ENCODE measurements around the gene ZNF408.

The ZNF408 gene

DNA sequence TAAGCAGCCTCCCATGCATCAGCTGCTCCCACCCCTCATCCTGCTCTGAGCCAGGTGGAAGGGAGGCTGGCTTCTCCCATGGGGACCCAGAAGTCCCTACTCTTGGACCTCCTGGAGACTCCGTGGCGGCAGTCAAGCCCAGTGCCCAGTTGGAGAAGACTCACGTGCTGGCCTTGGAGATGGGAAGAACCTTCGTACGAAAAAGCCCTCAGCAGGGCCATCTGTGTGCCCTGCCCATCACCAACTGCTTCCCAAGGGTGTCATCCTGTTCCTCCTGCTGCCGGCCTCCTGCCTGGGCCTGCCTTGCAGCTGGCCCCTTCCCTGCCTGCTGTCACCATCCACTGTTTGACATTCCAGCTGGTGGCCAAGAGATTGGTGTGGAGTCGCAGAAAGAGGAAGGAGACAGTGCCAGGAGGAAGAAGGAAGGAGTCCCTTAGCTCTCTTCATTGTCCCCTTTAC is 28.4 kb upstream of the ZNF408 start:
- H3K27me3 ChIP-seq: no peaks in the 10 kb centered on the region; a peak in 1 of 22 replicates
- peak overlapping the region; percentile 92 to 100 (median 99) for H3K27ac ChIP-seq
- peak overlapping the region; percentile 11 to 77 (median 64); a peak in 18 of 20 replicates for H3K4me3 ChIP-seq
- TF ChIP-seq Cebpa-rat (IDR thresholded peaks at IDR 0.05): no peak
- no peaks in the 10 kb centered on the region for H3K9me3 ChIP-seq (replicated peaks in 1 of 11)
- H3K9ac ChIP-seq: peak overlapping the region; percentile 83 to 98 (median 93)
- H3K36me3 ChIP-seq: peaks cover 32 to 63% (median 42%) of the 10 kb centered on the region in 11 experiments
- peaks cover 84 to 97% (median 95%) of the 10 kb centered on the region in 10 experiments for H3K4me1 ChIP-seq
- no peaks in the 10 kb centered on the region for H4K20me1 ChIP-seq
- peak overlapping the region; percentile 80 to 98 (median 91) for H3K4me2 ChIP-seq

DNA sequence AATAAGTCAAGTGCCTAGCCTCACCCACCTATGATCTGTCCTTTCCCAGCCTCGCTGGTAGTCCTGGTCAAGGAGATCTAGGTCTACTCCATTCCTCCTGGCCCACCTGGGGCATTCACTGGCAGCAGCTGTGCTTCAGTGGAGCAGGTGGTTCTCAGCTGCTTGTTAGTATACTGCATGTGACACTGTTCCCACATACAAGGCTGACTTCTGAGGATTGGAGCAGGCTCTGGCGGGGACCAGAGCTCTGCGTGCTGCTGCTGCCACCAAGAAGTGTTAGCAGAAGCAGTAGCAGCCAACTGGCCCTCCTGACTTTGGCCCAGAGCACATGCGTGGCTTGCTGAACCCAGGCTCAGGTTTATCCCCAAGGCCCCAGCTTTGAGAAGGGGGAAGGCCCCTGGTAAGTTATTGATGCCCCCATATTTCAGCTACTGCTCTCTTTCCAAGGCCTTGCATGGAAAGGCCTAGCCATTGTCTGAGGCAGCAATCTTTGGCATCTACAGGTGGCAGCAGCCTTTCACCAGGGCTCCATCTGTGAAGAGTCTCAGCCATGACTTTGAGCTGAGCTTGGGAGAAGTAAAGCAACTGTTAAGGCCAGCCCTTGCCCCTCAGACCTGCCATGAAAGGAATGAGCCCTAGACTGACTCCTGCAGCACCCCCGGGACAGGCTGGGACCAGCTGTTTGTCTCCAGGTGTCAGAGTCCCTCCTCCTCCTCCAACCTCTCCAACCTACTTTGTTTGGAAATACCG is 26.9 kb upstream of the ZNF408 start:
- peaks cover 93 to 97% (median 95%) of the 10 kb centered on the region in 10 experiments for H3K4me1 ChIP-seq
- H3K9ac ChIP-seq: peak overlapping the region; percentile 69 to 98 (median 93)
- peaks cover 29 to 63% (median 36%) of the 10 kb centered on the region in 11 experiments for H3K36me3 ChIP-seq
- peak overlapping the region; percentile 92 to 100 (median 99) for H3K27ac ChIP-seq
- no peaks in the 10 kb centered on the region for H3K9me3 ChIP-seq (replicated peaks in 1 of 11)
- no peaks in the 10 kb centered on the region for H4K20me1 ChIP-seq
- H3K27me3 ChIP-seq: no peaks in the 10 kb centered on the region; a peak in 1 of 22 replicates
- peak overlapping the region in 7 of 10 experiments; percentile 2 to 77 (median 62); a peak in 8 of 20 replicates for H3K4me3 ChIP-seq
- TF ChIP-seq Cebpa-rat (IDR thresholded peaks at IDR 0.05): no peak
- H3K4me2 ChIP-seq: peak overlapping the region; percentile 80 to 98 (median 91)

DNA sequence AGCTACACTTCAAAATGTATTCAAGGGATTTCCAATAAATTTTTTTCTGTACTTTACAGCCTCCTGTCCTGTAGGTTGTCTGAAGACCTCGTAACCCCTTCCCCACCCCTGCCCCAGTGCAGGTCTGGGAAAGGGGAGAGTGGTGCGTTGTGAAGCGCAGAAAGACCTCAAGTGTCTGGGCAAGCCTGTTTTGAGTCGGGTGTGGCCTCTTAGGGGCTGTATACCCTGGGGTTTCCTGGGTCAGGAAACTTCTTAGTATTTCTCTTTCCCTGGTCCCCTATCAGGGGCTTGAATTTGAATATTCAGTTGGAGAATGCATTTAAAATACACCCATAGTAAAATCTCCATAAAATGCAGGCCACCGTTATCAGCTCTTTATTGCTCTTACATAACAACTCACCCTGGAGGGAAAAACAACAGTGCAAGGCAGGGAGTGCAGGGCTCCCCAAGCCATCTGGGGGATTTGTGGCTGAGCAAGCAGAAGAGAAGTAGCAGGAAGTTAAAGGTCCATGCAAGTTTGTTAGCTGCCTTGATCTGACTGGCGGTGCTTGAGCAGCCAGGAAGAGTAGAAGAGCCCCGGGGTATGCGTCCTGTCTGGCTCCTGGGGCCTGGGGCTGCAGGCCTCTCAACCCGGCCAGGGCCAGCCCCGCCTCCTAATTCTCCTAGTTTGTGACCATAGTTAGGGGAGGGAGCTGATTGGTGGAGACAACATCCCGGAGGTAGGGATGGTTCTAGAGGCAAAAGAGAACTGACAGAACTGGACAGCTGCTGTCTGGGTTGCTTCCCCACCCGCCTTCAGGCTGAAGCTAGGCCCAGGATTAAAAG is 26.2 kb upstream of the ZNF408 start:
- Histone ChIP-seq H3K27ac (peak overlapping the region; percentile 92 to 100 (median 99)), H3K36me3 (peaks cover 29 to 63% (median 36%) of the 10 kb centered on the region in 11 experiments), H3K9me3 (replicated peaks in 1 of 11) (no peaks in the 10 kb centered on the region), H3K4me3 (peak overlapping the region in 7 of 10 experiments; percentile 2 to 77 (median 62); a peak in 8 of 20 replicates), H3K9ac (peak overlapping the region; percentile 69 to 98 (median 93)), H3K4me1 (peaks cover 85 to 97% (median 92%) of the 10 kb centered on the region in 10 experiments), H3K27me3 (no peaks in the 10 kb centered on the region; a peak in 1 of 22 replicates), H3K4me2 (peak overlapping the region; percentile 80 to 98 (median 91)), H4K20me1 (no peaks in the 10 kb centered on the region)
- peak in 2 of 11 experiments; percentile 47 to 64; a peak in 2 of 22 replicates for TF ChIP-seq Cebpa-rat (IDR thresholded peaks at IDR 0.05)

DNA sequence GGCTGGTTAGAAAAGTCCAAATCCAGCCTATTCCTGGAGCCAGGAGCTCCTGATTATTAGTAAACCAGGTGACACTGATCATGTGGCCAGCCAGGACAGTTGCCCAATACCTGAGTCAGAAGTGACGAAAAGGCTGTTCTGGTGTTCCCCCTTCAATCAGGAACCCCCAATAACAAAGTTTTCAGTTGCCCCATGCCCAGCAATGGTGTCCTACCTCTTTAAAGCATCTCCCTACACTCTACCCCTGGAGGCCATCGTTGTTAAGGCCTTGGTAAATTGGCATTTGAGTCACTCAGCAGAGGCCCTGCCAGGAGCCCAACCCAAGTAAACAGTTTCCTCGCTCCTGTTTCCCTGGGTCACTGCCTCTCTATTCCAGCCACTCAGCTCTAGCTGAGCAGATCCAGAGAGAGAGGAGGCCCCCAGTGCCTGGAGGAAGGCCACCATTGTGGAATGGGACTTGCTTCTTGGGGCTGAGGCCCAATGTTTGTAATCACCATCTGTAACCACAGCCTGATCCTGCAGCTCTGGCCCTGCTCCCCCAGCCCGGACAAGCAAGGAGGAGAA is 25.5 kb upstream of the ZNF408 start:
- H3K4me3 ChIP-seq: peak overlapping the region in 6 of 10 experiments; percentile 1 to 77 (median 34); a peak in 10 of 20 replicates
- H3K4me2 ChIP-seq: peak overlapping the region; percentile 80 to 98 (median 91)
- H3K4me1 ChIP-seq: peaks cover 78 to 91% (median 86%) of the 10 kb centered on the region in 10 experiments
- no peaks in the 10 kb centered on the region for H4K20me1 ChIP-seq
- H3K9ac ChIP-seq: peak overlapping the region; percentile 69 to 98 (median 93)
- H3K27ac ChIP-seq: peak overlapping the region; percentile 92 to 100 (median 99)
- no peaks in the 10 kb centered on the region; a peak in 1 of 22 replicates for H3K27me3 ChIP-seq
- H3K9me3 ChIP-seq (replicated peaks in 1 of 11): no peaks in the 10 kb centered on the region
- peaks cover 33 to 63% (median 39%) of the 10 kb centered on the region in 11 experiments for H3K36me3 ChIP-seq
- TF ChIP-seq Cebpa-rat (IDR thresholded peaks at IDR 0.05): no peak

DNA sequence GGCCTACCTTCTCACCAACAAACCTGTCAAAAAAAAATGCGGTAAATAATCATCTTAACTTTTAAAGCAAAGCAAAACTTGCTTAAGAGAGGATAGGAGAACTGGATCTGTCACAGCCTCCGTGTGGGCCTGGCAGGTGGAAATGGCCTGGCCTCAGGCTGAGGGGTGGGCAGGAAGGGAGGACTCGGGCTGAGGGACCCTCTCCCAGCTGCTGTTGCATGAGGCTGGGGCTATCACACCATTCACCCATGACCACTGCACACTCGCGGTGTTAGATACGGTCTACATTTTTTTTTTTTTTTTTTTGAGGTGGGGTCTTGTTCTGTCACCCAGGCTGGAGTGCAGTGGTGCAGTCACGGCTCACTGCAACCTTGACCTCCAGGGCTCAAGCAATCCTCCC is 24.9 kb upstream of the ZNF408 start:
- TF ChIP-seq Cebpa-rat (IDR thresholded peaks at IDR 0.05): no peak
- peak overlapping the region in 5 of 10 experiments; percentile 4 to 25 (median 16); a peak in 7 of 20 replicates for H3K4me3 ChIP-seq
- no peaks in the 10 kb centered on the region for H3K9me3 ChIP-seq (replicated peaks in 1 of 11)
- H4K20me1 ChIP-seq: no peaks in the 10 kb centered on the region
- H3K36me3 ChIP-seq: peaks cover 39 to 69% (median 45%) of the 10 kb centered on the region in 11 experiments
- H3K27me3 ChIP-seq: no peaks in the 10 kb centered on the region; a peak in 1 of 22 replicates
- peak overlapping the region; percentile 80 to 98 (median 91) for H3K4me2 ChIP-seq
- peak overlapping the region; percentile 92 to 100 (median 99) for H3K27ac ChIP-seq
- H3K9ac ChIP-seq: peak overlapping the region; percentile 69 to 98 (median 93); a peak in 21 of 22 replicates
- peaks cover 74 to 86% (median 81%) of the 10 kb centered on the region in 10 experiments for H3K4me1 ChIP-seq

DNA sequence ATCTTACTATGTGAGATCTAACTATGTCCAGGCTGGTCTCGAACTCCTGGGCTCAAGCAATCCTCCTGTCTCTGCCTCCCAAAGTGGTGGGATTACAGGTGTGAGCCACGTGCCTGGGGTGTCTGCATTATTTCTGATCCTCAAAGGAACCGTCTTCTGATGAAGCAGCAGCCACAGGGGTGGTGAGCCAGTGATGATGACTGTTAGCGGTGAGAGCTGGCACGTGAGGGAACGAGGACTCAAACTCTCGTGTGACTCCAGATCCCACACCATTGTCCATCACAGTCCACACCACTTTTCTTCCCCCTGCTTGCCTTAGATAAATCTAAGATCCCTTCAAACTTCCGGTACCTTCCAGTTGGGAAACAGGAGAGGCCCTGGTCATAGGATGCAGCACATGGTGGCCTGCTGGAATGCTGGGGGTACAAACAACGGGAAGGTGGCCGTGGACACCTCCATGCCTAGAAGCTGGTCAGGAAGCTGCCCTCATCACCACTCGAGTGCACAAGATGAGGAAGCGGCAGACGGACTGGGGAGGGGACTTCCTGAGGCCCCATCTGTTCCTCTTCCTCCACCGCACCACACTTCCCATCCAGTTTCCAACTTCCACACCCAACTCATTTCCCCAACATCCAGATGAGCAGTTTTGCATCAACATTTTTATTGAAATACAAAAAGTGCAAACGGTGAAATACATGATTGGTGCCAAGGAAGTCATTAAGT is 24.2 kb upstream of the ZNF408 start:
- no peaks in the 10 kb centered on the region for H4K20me1 ChIP-seq
- H3K4me2 ChIP-seq: peak overlapping the region; percentile 80 to 98 (median 91)
- peaks cover 45 to 75% (median 52%) of the 10 kb centered on the region in 11 experiments for H3K36me3 ChIP-seq
- H3K9ac ChIP-seq: peak overlapping the region; percentile 17 to 98 (median 93); a peak in 21 of 22 replicates
- H3K4me3 ChIP-seq: peak overlapping the region in 5 of 10 experiments; percentile 4 to 41 (median 20); a peak in 8 of 20 replicates
- H3K27me3 ChIP-seq: no peaks in the 10 kb centered on the region; a peak in 1 of 22 replicates
- peak overlapping the region; percentile 92 to 100 (median 99) for H3K27ac ChIP-seq
- peaks cover 70 to 82% (median 78%) of the 10 kb centered on the region in 10 experiments for H3K4me1 ChIP-seq
- H3K9me3 ChIP-seq (replicated peaks in 1 of 11): no peaks in the 10 kb centered on the region
- no peak for TF ChIP-seq Cebpa-rat (IDR thresholded peaks at IDR 0.05)

DNA sequence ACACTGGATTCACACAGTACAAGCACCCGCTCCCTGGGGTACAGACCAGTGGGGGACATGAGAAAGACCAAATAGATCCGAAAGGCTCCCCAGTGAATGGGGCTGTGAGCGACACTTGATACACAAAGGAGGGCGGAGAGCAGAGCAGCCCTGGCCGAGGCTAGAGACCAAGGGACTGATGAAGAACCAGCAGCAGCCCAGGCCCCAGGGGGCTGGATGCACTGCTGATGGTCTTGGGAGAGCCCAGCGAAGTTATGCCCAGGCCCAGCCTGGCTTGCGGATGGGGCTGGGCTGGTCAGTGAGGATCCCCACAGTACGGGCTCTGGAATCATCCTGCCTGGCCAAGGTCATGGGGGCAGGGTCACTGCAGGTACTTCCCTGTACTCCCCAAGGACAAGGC is 23.7 kb upstream of the ZNF408 start:
- peak overlapping the region; percentile 17 to 98 (median 93); a peak in 21 of 22 replicates for H3K9ac ChIP-seq
- TF ChIP-seq Cebpa-rat (IDR thresholded peaks at IDR 0.05): no peak
- H3K27me3 ChIP-seq: no peaks in the 10 kb centered on the region; a peak in 1 of 22 replicates
- no peaks in the 10 kb centered on the region for H4K20me1 ChIP-seq
- H3K9me3 ChIP-seq (replicated peaks in 1 of 11): no peaks in the 10 kb centered on the region
- peak overlapping the region; percentile 80 to 98 (median 91) for H3K4me2 ChIP-seq
- peaks cover 64 to 77% (median 72%) of the 10 kb centered on the region in 10 experiments for H3K4me1 ChIP-seq
- H3K4me3 ChIP-seq: peak overlapping the region in 5 of 10 experiments; percentile 4 to 41 (median 27); a peak in 7 of 20 replicates
- peaks cover 51 to 78% (median 57%) of the 10 kb centered on the region in 11 experiments for H3K36me3 ChIP-seq
- H3K27ac ChIP-seq: peak overlapping the region; percentile 39 to 100 (median 99); a peak in 21 of 22 replicates

Measured in BLaER1 treated with 17β-estradiol and CSF1 and Interleukin-3, amounts not matched to agents 10 nM and 100 nM (cell line).